ENCODE data around the gene MORC2. TPM values are rescaled to one million over a fixed set of nuclear protein-coding genes. Genes with fewer than 3 reads are reported as not detected.

MORC2 gene
- total RNA-seq, 2 experiments from 2014 or later: 27.1 to 27.9 TPM

GRCh38 chr22:30943368-30943767 lies 25.2 kb downstream of the MORC2 start:
- Mint-ChIP-seq H3K36me3 (ENCODE audit: low read depth) (peaks cover 72% of the 10 kb centered on the region), H3K27me3 (no peaks in the 10 kb centered on the region), H3K9me3 (no peaks in the 10 kb centered on the region), H3K27ac (peak overlapping the region; percentile 92), H3K4me1 (ENCODE audit: low read depth) (peaks cover 79% of the 10 kb centered on the region), H3K4me3 (peak overlapping the region; percentile 69)
- H3K4me3 ChIP-seq (ENCODE audit: low read length): no peak overlapping the region
- ChIA-PET CTCF (no interaction called here), POLR2A (interaction anchor here (7.2 kb wide), 1 partner anchor 25 kb away, joined by 104 read pairs; the partner anchor contains the start of genes MORC2 and TUG1)
- H3K27me3 ChIP-seq (ENCODE audit: control insufficient read depth in 1 of 2, insufficient read depth in 2 of 2, low read length in 2 of 2): no peaks in the 10 kb centered on the region
- H3K27ac ChIP-seq (ENCODE audit: low read depth in 1 of 2, low read length in 2 of 2): no peak overlapping the region
- peaks cover 57% of the 10 kb centered on the region for H3K36me3 ChIP-seq (ENCODE audit: insufficient read depth, low read length)
- ATAC-seq (ENCODE audit: poor library complexity) (peak; percentile 84), DNase-seq (peak; percentile 41 to 88 (median 62))
- intact Hi-C loops (cut with DNase I, micrococcal nuclease): loop anchor here (2.0 to 10.0 kb wide), 2 partner anchors 25 to 211 kb away; partner anchors contain the start of genes MORC2 (in 1 of the 2) and TUG1 (in 1 of the 2)
- no peaks in the 10 kb centered on the region for H3K9me3 ChIP-seq (ENCODE audit: control insufficient read depth in 1 of 2, insufficient read depth in 1 of 2, low read length in 2 of 2)
- TF ChIP-seq CTCF (IDR thresholded peaks at IDR 0.05): no peak
- peaks cover 67% of the 10 kb centered on the region for H3K4me1 ChIP-seq (ENCODE audit: insufficient read depth, low read length)

DNA sequence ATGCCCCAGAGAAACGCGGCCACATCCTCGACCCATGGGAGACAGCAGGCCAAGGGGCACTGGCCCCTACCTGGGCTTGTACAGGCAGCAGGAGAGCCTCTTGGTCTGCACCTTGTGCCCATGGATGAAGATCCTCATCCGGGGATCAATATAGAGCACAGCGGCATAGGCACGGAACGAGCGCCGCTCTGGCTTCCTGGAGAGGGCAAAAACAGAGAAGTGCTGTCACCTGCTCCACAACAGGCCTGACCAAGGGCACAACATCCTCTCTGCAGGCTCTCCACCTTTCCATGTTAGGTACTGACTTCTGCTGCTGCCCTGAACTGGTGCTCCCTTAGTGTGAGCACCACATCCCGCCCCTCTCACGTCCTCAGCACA lies 27.2 kb downstream of the MORC2 start:
- H3K27ac ChIP-seq (ENCODE audit: low read depth in 1 of 2, low read length in 2 of 2): peak overlapping the region; percentile 59 to 70
- POLR2A ChIA-PET: interaction anchor here (0.7 to 7.2 kb wide), 9 partner anchors 10 to 350 kb away, joined by 3 to 104 read pairs (median 8); partner anchors contain the start of genes MORC2, PIK3IP1, SMTN and TUG1
- H3K9me3 ChIP-seq (ENCODE audit: control insufficient read depth in 1 of 2, insufficient read depth in 1 of 2, low read length in 2 of 2): no peaks in the 10 kb centered on the region
- peak overlapping the region; percentile 65 for H3K4me3 ChIP-seq (ENCODE audit: low read length)
- CTCF ChIA-PET: interaction anchor here (1.0 to 1.4 kb wide), 3 partner anchors 19 to 28 kb away, joined by 6 read pairs; partner anchors contain the start of gene TUG1
- intact Hi-C loops (cut with DNase I, micrococcal nuclease): loop anchor here (2.0 to 10.0 kb wide), 3 partner anchors 21 to 213 kb away; partner anchors contain the start of genes MORC2 (in 1 of the 2) and TUG1 (in 1 of the 2)
- H3K36me3 ChIP-seq (ENCODE audit: insufficient read depth, low read length): peaks cover 64% of the 10 kb centered on the region
- Mint-ChIP-seq H3K4me3 (peak overlapping the region; percentile 86), H3K27me3 (no peaks in the 10 kb centered on the region), H3K36me3 (ENCODE audit: low read depth) (peaks cover 86% of the 10 kb centered on the region), H3K4me1 (ENCODE audit: low read depth) (peaks cover 85% of the 10 kb centered on the region), H3K27ac (peak overlapping the region; percentile 92), H3K9me3 (no peaks in the 10 kb centered on the region)
- peaks cover 80% of the 10 kb centered on the region for H3K4me1 ChIP-seq (ENCODE audit: insufficient read depth, low read length)
- no peaks in the 10 kb centered on the region for H3K27me3 ChIP-seq (ENCODE audit: control insufficient read depth in 1 of 2, insufficient read depth in 2 of 2, low read length in 2 of 2)
- peak; percentile 17 for ATAC-seq (ENCODE audit: poor library complexity)
- DNase-seq: peak in 7 of 14 experiments; percentile 9 to 57 (median 29)
- TF ChIP-seq CTCF (IDR thresholded peaks at IDR 0.05): no peak

DNA sequence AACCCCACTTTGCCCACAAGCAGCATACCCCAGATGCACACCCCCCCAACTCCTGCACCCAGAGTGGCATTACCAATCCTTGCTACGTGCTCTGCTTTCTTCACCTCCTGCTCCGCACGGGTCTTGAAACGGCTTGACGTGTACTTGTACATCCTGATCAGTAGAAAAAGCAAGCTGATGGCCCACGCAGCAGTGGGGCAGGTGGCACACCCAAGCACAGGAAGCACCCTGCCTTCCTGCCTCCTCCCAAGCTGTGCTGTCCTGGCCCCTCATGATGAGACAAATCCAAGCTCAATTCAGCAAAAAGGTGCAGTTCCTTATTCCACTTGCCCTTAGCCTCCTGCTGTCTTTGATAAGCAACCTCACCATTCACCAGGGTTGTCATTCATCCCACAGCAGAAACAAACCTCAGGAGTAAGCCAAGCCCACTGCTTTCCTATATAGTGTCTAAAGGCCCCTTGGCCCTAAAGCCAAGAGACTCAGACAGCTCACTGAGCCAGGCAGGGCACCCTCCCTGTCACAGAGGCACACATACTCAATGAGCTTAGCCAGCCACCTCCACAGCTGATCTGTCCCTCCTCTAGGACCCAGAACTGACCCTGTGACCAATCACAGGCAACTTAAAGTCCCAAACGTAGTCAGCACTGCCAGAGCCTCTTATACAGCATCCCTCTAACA lies 27.8 kb downstream of the MORC2 start:
- TF ChIP-seq CTCF (IDR thresholded peaks at IDR 0.05): no peak
- ATAC-seq (ENCODE audit: poor library complexity) (peak; percentile 77), DNase-seq (peak; percentile 25 to 83 (median 55))
- intact Hi-C loops (cut with DNase I, micrococcal nuclease): loop anchor here (2.0 to 10.0 kb wide), 3 partner anchors 20 to 214 kb away; partner anchors contain the start of genes MORC2 (in 1 of the 2) and TUG1 (in 1 of the 2)
- H3K27me3 Mint-ChIP-seq: no peaks in the 10 kb centered on the region
- H3K27me3 ChIP-seq (ENCODE audit: control insufficient read depth in 1 of 2, insufficient read depth in 2 of 2, low read length in 2 of 2): no peaks in the 10 kb centered on the region
- H3K4me3 Mint-ChIP-seq: peak overlapping the region; percentile 86
- H3K36me3 Mint-ChIP-seq (ENCODE audit: low read depth): peaks cover 86% of the 10 kb centered on the region
- no peaks in the 10 kb centered on the region for H3K9me3 Mint-ChIP-seq
- peak overlapping the region; percentile 65 for H3K4me3 ChIP-seq (ENCODE audit: low read length)
- H3K36me3 ChIP-seq (ENCODE audit: insufficient read depth, low read length): peaks cover 64% of the 10 kb centered on the region
- H3K4me1 Mint-ChIP-seq (ENCODE audit: low read depth): peaks cover 85% of the 10 kb centered on the region
- H3K27ac ChIP-seq (ENCODE audit: low read depth in 1 of 2, low read length in 2 of 2): peak overlapping the region; percentile 59 to 70
- peak overlapping the region; percentile 92 for H3K27ac Mint-ChIP-seq
- POLR2A ChIA-PET: interaction anchor here (0.6 to 7.2 kb wide), 18 partner anchors 9 to 1336 kb away, joined by 3 to 104 read pairs (median 4); partner anchors contain the start of genes MORC2, PIK3IP1, SMTN and TUG1
- peaks cover 83% of the 10 kb centered on the region for H3K4me1 ChIP-seq (ENCODE audit: insufficient read depth, low read length)
- no peaks in the 10 kb centered on the region for H3K9me3 ChIP-seq (ENCODE audit: control insufficient read depth in 1 of 2, insufficient read depth in 1 of 2, low read length in 2 of 2)
- CTCF ChIA-PET: interaction anchor here (0.6 to 1.4 kb wide), 5 partner anchors 19 to 144 kb away, joined by 3 to 6 read pairs (median 6); partner anchors contain the start of gene TUG1
